NCI-H446 (cell line): ENCODE measurements around the gene HOGA1.
"Not testable (repeated sequence)": the region's sequence is repeated elsewhere in the genome, so short reads cannot be mapped to it uniquely, and the experiment has no call there.

Source experiments
- DNase-seq, 2 experiments: peaks; one replicate each; lab custom pipeline; 2025; lab: John Stamatoyannopoulos, UW

Gene HOGA1

GRCh38 chr10:97554336-97554735, 29.9 kb upstream of the HOGA1 start:
- not testable (repeated sequence) for DNase-seq

- DNase-seq, result not testable (repeated sequence)
Measured at GRCh38 chr10:97555541-97555940, 28.6 kb upstream of the HOGA1 start.

DNA sequence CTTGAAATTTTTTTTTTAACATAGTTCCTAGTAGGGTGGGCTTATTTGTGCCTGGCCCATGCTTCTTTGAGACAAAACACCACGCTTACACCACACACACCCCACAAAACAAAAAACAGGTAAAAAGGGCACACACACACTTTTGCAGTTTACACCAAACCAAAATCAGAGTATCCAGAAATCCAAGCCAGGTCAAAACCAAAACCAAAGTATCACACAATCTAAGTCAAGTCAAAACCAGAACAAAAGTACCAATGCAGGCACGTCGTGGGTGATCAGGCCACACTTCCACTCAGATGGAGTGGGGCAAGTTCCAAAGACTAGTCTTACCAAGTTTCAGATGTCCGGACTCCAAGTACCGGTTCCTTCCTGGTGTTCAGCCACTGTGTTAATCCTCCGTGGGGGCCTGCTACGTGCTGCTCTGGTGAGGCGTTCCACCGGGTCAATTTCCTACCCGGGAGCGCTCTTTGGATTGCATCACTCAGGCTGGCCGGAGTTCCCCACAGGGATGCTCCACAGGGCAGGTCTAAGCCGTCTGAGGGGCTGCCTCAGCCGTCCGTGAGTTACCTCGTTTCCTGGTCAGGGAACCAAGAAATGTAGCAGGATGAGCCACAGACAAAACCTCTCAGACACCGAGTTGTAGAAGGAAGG, 23.3 kb upstream of the HOGA1 start:
- not testable (repeated sequence) for DNase-seq

DNA sequence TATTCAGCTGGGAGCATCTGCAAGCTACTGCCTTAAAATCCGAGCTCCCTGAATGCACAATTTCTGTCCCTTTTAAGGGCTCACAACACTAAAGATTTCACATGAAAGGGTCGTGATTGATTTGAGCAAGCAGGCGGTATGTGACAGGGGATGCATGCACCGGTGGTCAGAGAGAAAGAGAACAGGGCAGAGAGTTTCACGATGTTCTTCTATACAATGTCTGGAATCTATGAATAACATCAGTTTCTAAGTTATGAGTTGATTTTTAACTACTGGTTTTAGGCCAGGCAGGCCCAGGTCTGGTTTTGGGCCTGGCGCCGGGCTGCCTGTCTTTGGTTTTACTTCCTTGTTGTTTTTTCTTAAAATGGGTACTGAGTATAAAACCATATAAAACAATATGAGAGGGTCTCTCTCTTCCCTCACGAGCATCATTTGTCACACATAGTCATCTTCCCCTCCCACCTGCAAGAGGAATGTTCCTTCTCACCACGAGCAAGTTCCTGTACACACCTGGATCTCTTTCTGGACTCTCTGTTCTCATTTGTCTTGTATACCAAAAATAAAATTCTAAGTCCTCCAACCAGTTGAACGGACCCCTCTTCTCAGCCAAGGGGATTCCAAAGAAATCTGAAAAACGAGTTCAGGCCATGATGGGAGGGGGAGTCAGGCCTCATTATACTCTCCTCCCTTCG, 22.7 kb upstream of the HOGA1 start:
- DNase-seq, result not testable (repeated sequence)

- not testable (repeated sequence) for DNase-seq
Measured at GRCh38 chr10:97562329-97562728, 21.9 kb upstream of the HOGA1 start.

DNA sequence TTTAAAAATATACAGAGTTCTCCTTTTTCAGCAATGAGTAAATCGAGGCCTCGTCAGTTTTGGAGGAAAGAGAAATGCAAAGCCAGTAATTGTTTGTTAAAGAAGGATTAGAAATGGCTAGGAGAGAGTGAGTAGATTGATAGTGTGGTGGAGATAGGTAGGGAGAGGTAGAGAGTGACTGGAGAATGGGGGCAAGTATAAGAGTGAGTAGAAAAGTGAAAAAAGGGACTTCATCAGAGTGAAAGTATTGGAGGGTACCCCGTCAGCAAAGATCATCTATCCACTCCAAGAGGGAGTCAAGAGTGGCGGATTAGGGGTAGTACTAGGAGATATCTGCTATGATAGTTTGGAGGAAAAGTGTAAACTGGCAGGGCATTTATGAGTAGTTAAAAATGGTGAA, 20.9 kb upstream of the HOGA1 start:
- no peak for DNase-seq

GRCh38 chr10:97564776-97565175, 19.4 kb upstream of the HOGA1 start:
- no peak for DNase-seq

- DNase-seq, result no peak
Measured at GRCh38 chr10:97566336-97566996, 17.7 kb upstream of the HOGA1 start.

DNA sequence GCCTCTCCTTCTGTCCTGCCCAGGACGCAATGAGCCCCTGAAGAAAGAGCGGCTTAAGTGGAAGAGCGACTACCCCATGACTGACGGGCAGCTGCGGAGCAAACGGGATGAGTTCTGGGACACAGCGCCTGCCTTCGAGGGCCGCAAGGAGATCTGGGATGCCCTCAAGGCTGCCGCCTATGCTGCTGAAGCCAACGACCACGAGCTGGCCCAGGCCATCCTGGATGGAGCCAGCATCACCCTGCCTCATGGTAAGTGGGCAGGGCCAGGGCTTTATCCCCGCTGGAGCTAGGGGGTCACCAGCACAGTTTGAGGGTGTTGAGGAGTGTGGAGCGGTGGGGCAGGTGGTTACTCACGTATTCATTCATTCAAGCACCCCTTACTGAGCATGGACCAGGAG, 16.3 kb upstream of the HOGA1 start:
- no peak for DNase-seq

DNA sequence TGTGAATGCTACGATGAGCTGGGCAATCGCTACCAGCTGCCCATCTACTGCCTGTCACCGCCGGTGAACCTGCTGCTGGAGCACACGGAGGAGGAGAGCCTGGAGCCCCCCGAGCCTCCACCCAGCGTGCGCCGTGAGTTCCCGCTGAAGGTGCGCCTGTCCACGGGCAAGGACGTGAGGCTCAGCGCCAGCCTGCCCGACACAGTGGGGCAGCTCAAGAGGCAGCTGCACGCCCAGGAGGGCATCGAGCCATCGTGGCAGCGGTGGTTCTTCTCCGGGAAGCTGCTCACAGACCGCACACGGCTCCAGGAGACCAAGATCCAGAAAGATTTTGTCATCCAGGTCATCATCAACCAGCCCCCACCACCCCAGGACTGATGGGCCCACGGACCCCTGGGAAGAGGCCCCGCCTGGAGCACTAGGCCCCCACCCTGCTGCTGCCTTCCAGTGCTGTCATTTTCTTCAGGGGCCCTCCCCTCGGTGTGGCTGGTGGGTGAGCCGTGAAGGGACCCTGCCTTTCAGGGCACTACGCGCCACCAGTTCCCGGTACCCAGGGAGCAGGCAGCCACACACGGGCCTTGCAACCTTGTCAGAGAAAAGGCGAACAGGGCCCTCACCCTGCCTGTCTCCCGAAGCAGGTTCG, 13.9 kb upstream of the HOGA1 start:
- DNase-seq, result no peak

DNA sequence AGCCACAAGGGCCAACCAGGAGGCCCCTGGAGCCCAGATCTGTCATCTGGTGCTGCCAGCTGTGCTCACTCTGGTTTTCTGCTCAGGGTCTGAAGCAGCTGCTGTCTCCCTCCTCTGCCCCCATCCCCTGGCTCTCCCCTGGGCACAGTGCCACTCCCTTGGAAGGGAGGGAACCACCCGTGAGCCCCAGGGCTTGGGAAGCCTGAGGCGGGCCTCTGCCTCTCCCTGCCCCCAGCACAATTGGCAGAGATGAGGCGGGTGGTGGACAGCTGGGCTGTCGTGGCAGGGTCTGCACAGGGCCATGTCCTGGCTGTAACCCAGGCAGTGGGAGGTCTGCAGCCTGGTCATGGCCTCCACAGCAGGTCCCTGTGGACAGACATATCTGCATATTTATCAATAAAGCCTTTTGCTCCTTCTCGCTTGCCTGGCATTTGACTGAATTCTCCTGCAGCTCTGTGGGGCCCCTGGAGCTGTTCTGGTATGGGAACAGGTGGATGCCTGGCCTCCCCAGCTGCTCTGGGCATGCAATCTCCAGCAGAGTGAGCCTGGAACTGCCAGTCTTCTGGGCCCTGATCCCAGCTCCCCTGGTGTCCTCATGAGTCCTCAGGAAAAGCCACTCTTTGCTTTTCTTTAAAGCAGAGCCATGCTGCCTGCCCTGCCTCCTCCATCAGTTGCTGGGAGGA, 13.3 kb upstream of the HOGA1 start:
- peak in 1 of 2 experiments; percentile 8 for DNase-seq

DNA sequence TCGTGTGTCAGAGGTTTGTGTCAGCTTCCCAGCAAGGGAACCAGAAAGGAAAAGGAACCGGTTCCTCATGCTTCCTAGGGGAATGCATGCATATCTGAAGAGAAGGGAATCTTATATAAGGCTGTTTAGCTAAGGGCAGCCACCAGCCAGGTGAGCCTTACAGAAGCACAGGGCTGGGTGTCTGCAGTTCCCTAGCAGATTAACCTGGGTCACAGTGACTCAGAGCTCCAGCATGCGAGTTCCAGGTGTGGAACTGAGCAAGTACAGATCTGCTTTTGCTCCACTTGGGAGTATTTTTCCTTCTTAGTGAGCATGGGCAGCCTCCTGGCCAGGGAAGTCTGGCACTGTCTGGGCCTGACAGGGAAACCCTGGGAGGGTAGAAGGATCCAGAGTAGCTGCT, 12.6 kb upstream of the HOGA1 start:
- no peak for DNase-seq

DNA sequence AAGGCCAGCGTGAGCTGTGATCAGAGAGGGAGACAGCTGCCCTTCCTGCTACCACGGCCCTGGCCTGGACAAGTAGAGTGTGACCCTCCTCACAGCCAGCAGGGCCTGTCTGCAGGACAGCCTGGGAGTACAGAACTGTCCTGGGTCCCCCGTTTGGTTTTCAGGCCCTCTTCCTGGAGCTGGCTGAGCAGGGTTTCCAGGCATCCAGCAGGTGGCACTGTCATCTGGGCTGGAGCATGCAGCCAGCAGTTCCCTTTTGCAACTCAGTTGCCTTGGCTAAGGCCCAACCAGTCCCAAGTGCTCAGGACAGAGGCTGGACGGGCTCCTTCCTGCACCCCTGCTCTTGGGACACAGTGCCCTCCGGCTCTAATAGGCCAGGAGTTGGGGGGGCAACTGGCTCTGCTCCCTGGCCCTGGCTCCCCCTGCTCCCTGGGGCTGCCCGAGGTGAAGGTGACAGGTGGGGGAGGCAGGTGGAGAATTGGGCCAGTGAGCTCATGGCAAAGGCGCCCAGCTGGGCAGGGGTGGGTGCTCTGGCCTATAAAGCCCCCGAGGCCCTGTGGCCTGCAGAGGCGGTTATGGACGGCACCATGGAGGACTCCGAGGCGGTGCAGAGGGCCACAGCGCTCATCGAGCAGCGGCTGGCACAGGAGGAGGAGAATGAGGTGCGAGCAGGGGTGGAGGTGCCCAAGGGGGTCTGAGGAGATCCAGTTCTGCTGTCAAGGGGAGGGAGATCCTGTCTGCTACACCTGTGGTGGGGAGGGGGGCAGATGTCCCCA, 11.8 kb upstream of the HOGA1 start, which contains the start of gene ANKRD2:
Gene ANKRD2, plus strand, starts transcription at position 566 of the 776 bp plus-strand sequence. Its CDS starts 10 bp downstream, at position 576.
- peak; percentile 19 to 60 for DNase-seq

- no peak for DNase-seq
Measured at GRCh38 chr10:97573021-97573420, 11.2 kb upstream of the HOGA1 start.

- no peak for DNase-seq
Measured at GRCh38 chr10:97573672-97574071, 10.5 kb upstream of the HOGA1 start.

GRCh38 chr10:97574374-97575126, 9.6 kb upstream of the HOGA1 start:
- DNase-seq, result peak in 1 of 2 experiments; percentile 12

DNA sequence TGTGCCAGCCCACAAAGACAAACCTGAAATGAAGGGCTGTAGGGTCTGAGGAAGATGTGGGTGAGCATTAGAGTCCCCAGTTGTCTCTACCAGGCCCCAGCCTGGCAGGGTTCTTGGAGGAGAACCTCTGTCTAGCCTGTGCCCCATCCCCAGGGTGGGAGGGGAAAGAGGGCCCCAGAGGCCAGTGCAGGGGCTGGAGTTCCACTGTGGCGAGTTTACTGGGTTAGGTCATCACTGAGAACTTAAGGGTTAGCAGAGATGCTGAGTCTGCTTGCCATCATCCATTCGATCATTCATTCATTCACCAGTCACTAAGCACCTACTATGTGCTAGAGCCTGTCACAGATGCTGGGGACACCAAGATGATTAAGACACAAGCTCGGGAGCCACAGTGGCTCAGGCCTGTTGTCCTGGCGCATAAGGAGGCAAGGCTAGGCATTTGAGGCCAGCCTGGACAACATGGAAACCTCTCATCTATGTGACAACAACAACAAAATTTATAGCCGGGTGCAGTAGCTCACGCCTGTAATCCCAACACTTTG, 9.0 kb upstream of the HOGA1 start:
- DNase-seq, result no peak

- DNase-seq, result not testable (repeated sequence)
Measured at GRCh38 chr10:97576487-97576886, 7.7 kb upstream of the HOGA1 start.

GRCh38 chr10:97577701-97578100, 6.5 kb upstream of the HOGA1 start:
- no peak for DNase-seq
